Measurements from ENCODE around the gene CRISP2.

DNA sequence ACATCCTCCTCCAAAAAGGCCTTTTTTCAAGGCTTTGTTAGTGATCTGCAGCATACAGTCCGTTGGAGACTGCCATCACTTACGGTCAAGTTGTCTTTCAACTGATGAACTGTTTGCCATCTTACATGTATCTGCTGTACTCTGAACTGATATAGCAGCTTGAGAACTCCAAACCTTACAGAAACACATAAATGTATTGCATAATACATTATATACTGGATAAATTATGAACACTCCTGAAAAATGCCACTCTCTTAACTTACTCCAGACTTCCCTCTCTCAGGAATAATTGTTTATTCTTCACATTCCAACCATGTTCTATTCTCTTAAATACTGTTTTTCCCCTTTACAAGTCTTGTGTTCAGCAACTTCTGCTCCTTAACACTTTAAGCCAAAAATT lies 62.1 kb downstream of the CRISP2 start:
- TF ChIP-seq, protein P1, sequence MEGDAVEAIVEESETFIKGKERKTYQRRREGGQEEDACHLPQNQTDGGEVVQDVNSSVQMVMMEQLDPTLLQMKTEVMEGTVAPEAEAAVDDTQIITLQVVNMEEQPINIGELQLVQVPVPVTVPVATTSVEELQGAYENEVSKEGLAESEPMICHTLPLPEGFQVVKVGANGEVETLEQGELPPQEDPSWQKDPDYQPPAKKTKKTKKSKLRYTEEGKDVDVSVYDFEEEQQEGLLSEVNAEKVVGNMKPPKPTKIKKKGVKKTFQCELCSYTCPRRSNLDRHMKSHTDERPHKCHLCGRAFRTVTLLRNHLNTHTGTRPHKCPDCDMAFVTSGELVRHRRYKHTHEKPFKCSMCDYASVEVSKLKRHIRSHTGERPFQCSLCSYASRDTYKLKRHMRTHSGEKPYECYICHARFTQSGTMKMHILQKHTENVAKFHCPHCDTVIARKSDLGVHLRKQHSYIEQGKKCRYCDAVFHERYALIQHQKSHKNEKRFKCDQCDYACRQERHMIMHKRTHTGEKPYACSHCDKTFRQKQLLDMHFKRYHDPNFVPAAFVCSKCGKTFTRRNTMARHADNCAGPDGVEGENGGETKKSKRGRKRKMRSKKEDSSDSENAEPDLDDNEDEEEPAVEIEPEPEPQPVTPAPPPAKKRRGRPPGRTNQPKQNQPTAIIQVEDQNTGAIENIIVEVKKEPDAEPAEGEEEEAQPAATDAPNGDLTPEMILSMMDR (IDR thresholded peaks at IDR 0.05) = no peak
- no peak for TF ChIP-seq EP300 (IDR thresholded peaks at IDR 0.05)
